Transverse colon (tissue), 3 donors: ENCODE measurements around the gene PEDS1.

Experiments
- CTCF ChIP-seq, 5 experiments: fragments of 200-600 bp in 3 of 5; fragments of 450-650 bp in 2 of 5; sonication (generic) in 3 of 5; IDR thresholded peaks; 1 replicate in 2 of 5; 2 replicates in 3 of 5; pipeline ENCODE4 v1.5.1; 2016 to 2017; ENCODE audit warnings: antibody characterized with exemption in 5 of 5, inconsistent platforms in 3 of 5, mild to moderate bottlenecking in 2 of 5, moderate library complexity in 1 of 5
- EP300 ChIP-seq: sonication (generic); formaldehyde crosslinking; IDR thresholded peaks from one replicate; pipeline ENCODE4 v1.6.1; 2017; ENCODE audit warnings: antibody characterized with exemption, low read depth
- POLR2A ChIP-seq: fragments of 450-650 bp; IDR thresholded peaks from one replicate; pipeline ENCODE4 v1.6.1; 2016; ENCODE audit warnings: antibody characterized with exemption, mild to moderate bottlenecking, moderate library complexity

GRCh38 chr20:50133474-50134217, 19.9 kb downstream of the PEDS1 start:
- TF ChIP-seq POLR2A (no peak), EP300 (no peak), CTCF (IDR thresholded peaks at IDR 0.05) (peak in 4 of 5 experiments; percentile 8 to 19 (median 14))
